ENCODE measurements around the gene TEX35.
A peak's percentile ranks its signal among the peaks of the same experiment; 100 is the strongest.
"Not testable (repeated sequence)": the region's sequence is repeated elsewhere in the genome, so short reads cannot be mapped to it uniquely, and the experiment has no call there.

The TEX35 gene

GRCh38 chr1:178492341-178492740, 20.6 kb upstream of the TEX35 start:
- DNase-seq, result peak in 1 of 42 donors; percentile 3
- intact Hi-C loops (cut with DNase I), result no loop called here

GRCh38 chr1:178493301-178493741, 19.6 kb upstream of the TEX35 start:
- peak in 3 of 42 donors; percentile 5 to 24 (median 6) for DNase-seq
- intact Hi-C loops (cut with DNase I), result no loop called here

- DNase-seq, result peak in 3 of 42 donors; percentile 11 to 28 (median 26)
- intact Hi-C loops (cut with DNase I), result no loop called here
These were observed 18.3 kb upstream of the TEX35 start for GRCh38 chr1:178494569-178494971.

GRCh38 chr1:178495158-178495557, 17.8 kb upstream of the TEX35 start:
- intact Hi-C loops (cut with DNase I), result no loop called here
- peak in 4 of 42 donors; percentile 0 to 27 (median 18) for DNase-seq

GRCh38 chr1:178495741-178496409, 17.0 kb upstream of the TEX35 start:
- intact Hi-C loops (cut with DNase I), result no loop called here
- peak in 4 of 42 donors; percentile 9 to 22 (median 16) for DNase-seq

GRCh38 chr1:178496410-178497135, 16.3 kb upstream of the TEX35 start, which contains the start of gene CLEC20A:
Gene CLEC20A (minus strand): TSS chr1:178496964. CDS start chr1:178496939, 25 bp downstream.
- intact Hi-C loops (cut with DNase I), result no loop called here
- peak in 5 of 42 donors; percentile 2 to 18 (median 14) for DNase-seq

GRCh38 chr1:178497903-178498478, 14.9 kb upstream of the TEX35 start:
- intact Hi-C loops (cut with DNase I), result no loop called here
- peak in 5 of 42 donors; percentile 2 to 10 (median 9) for DNase-seq

- intact Hi-C loops (cut with DNase I), result no loop called here
- peak in 3 of 42 donors; percentile 7 to 29 (median 11) for DNase-seq
These were observed 13.8 kb upstream of the TEX35 start for GRCh38 chr1:178498896-178499675.

GRCh38 chr1:178500091-178500770, 12.7 kb upstream of the TEX35 start:
- intact Hi-C loops (cut with DNase I), result loop anchor here (2.0 kb wide), 1 partner anchor 189 kb away; no protein-coding TSS in a partner anchor
- peak in 4 of 42 donors; percentile 13 to 38 (median 23) for DNase-seq

GRCh38 chr1:178500936-178501554, 11.9 kb upstream of the TEX35 start:
- peak in 2 of 42 donors; percentile 11 to 22 for DNase-seq

GRCh38 chr1:178501705-178502329, 11.1 kb upstream of the TEX35 start:
- intact Hi-C loops (cut with DNase I), result loop anchor here (2.0 kb wide), 1 partner anchor 191 kb away; no protein-coding TSS in a partner anchor
- peak; percentile 53 to 91 (median 78) for DNase-seq

More at GRCh38 chr1:178500936-178501554, 11.9 kb upstream of the TEX35 start:
- intact Hi-C loops (cut with DNase I), result loop anchor here (2.0 kb wide), 1 partner anchor 190 kb away; no protein-coding TSS in a partner anchor

GRCh38 chr1:178502330-178502714, 10.6 kb upstream of the TEX35 start:
- intact Hi-C loops (cut with DNase I), result no loop called here
- DNase-seq, result peak in 2 of 42 donors; percentile 5

GRCh38 chr1:178502856-178503255, 10.1 kb upstream of the TEX35 start:
- intact Hi-C loops (cut with DNase I), result no loop called here
- peak in 2 of 42 donors; percentile 2 to 27 for DNase-seq

- peak in 1 of 42 donors; percentile 4 for DNase-seq
- intact Hi-C loops (cut with DNase I), result not testable (repeated sequence)
These were observed 9.6 kb upstream of the TEX35 start for GRCh38 chr1:178503316-178503715.

GRCh38 chr1:178503849-178504248, 9.1 kb upstream of the TEX35 start:
- peak in 2 of 42 donors; percentile 5 to 9 for DNase-seq
- intact Hi-C loops (cut with DNase I), result no loop called here

GRCh38 chr1:178504286-178504685, 8.6 kb upstream of the TEX35 start:
- intact Hi-C loops (cut with DNase I), result no loop called here
- peak in 2 of 42 donors; percentile 3 to 33 for DNase-seq

- intact Hi-C loops (cut with DNase I), result no loop called here
- DNase-seq, result peak in 1 of 42 donors; percentile 19
These were observed 6.7 kb upstream of the TEX35 start for GRCh38 chr1:178506177-178506576.
